ENCODE measurements around the gene C5orf15.

- TF ChIP-seq CTCF (optimal IDR thresholded peaks at IDR 0.05 in 1 of 3, IDR thresholded peaks at IDR 0.05 in 1 of 3, conservative IDR thresholded peaks at IDR 0.05 in 1 of 3; ENCODE audit: extremely low read depth in 1 of 3, insufficient read depth in 2 of 3, low read length in 3 of 3) (no peak), EZH2 (IDR thresholded peaks at IDR 0.05; ENCODE audit: low read length) (no peak)
These were observed 2.0 kb upstream of the C5orf15 start for GRCh38 chr5:133970325-133970909.
